NCI-H2081 treated with DMSO at 0.1 percent for 48 hours (cell line): ENCODE data around the gene COL23A1.

ENCODE experiments used
- DNase-seq: peaks from one replicate; lab custom pipeline; 2025; lab: John Stamatoyannopoulos, UW

Gene COL23A1

DNA sequence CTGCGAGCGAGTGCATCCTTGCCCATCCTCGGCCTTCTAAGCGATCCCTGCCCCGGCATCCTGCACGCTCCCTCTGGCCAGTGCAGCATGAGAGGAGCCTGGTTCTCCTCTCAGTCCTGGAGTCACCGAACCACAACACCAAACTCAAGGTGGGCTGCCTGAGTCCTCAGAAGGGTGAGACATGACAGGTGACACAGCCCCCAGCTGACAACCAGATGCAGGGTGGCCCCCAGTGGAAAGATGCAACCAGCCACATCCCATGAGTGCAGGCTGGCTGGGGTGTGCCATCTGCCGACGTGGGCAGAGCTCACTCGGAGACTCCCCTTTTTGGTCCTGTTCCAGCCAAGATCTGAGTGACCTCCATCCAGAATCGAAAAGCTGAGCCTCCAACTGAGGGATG lies 58.4 kb downstream of the COL23A1 start:
- no peak for DNase-seq

- DNase-seq: no peak
Observed at GRCh38 chr5:178530526-178530925, 59.7 kb downstream of the COL23A1 start.

GRCh38 chr5:178529080-178529479 lies 61.1 kb downstream of the COL23A1 start:
- DNase-seq: no peak

GRCh38 chr5:178527458-178528307 lies 62.5 kb downstream of the COL23A1 start:
- no peak for DNase-seq

DNA sequence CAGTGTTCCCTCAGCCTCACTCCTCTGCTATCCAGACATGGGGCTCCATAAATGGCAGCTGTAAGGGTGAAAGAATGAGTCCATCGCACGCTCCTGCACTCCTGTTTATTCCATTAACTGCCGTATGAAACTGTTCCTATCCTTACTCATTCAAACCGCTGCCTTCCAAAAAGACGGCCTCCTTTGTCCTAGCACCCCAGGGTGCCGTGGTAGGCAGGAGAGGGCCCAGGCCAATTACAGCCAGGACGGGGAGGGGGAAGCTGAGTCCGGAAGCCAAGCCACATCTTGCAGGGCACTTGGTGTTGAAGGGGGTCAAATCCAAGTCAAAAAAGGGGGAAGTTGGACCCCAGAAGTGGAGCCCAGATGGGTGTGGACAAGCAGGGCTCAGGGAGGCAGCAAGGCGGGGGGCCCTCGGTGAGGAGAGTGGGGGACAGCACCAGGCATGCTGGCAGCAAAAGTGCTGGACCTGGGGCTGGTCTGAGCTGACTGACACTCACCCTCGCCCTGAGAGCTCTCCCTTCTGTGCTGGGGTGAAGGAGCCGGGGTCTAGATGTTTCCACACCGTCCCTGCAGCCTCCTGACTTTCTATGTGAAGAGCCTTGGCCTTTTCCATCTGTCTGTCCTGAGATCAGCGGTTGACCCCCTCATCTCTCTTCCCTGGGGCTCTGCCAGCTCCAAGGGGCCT lies 63.3 kb downstream of the COL23A1 start:
- no peak for DNase-seq

GRCh38 chr5:178525906-178526732 lies 64.1 kb downstream of the COL23A1 start:
- DNase-seq: no peak

DNA sequence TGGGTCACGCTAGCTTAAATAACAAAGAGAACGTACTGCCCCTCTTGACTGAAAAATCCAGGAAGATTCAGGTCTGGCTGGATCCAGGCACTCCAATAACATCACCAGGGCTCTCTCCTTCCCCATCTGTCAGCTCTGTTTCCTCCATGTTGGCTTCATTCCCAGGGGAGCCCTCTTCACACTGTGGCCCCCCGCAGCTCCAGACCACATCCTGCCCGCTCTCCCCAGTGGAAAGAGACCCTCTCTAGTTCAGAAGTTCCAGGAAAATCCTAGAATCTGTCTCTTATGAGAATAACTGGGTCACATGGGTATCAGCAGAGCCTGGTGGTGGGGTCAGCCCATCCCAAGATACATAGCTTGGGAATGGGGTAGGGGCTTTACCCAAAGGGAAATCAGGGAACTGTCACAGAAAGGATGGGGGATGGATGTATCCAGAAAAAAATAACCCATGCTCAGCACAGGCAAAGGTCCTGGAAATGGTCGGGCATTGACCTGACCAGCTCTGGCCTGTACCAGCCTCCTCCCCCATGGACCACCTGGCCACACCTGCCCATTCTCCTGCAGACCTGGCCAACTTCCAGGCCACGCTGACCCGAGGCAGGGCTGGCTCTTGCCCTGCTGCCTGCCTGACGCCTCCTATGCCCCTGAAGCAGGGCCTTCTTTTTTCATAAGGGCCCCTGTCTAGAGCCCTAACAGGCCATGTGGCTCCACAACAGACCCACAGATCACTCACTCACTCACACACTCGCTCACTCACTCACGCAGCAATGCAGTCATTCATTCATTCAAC lies 65.9 kb downstream of the COL23A1 start:
- DNase-seq: no peak

DNA sequence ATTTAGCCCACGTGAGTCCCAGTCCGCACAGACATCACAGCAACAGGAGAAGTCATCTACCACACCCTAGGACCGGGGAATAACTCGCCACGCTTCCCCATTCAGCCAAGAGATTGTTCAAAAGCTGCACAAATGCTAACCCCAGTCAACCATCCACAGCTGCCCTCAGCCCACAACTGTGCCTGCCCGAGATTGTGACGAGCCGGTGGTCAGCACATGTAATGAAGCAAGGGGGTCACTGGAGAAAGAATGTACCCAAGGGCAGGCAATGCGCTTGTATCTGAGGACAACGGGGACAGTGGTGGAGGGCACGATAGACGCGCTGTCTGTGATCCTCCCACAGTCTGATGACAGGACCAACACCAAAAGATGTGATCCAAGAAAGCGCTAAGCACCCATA lies 67.8 kb downstream of the COL23A1 start:
- DNase-seq: no peak

GRCh38 chr5:178520851-178521250 lies 69.3 kb downstream of the COL23A1 start:
- DNase-seq: no peak

- DNase-seq: no peak
Observed at GRCh38 chr5:178519804-178520203, 70.4 kb downstream of the COL23A1 start.

DNA sequence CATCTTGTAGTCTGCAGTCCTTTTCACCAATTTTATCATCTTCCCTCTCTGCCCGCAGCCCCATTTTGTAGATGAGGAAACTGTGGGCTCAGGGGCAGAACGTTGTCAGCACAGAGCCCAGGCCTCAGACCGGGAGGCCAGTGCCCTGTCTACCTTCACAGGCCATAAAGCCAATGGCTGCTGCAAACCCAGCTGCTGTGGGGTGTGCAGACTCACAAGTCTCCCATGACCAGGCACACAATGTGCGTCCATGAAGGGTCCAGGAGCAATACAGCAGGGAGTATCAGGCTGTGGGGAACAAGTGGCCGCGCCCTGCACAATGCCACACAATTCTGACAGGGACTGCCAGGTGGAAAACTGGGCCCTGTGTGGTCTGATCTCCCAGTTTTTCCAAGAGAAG lies 71.0 kb downstream of the COL23A1 start:
- DNase-seq: no peak

- no peak for DNase-seq
Observed at GRCh38 chr5:178516504-178517235, 73.5 kb downstream of the COL23A1 start.

GRCh38 chr5:178515776-178516503 lies 74.3 kb downstream of the COL23A1 start:
- DNase-seq: no peak

- DNase-seq: no peak
Observed at GRCh38 chr5:178514851-178515418, 75.3 kb downstream of the COL23A1 start.

- DNase-seq: no peak
Observed at GRCh38 chr5:178511172-178511571, 79.0 kb downstream of the COL23A1 start.

- DNase-seq: no peak
Observed at GRCh38 chr5:178509491-178510057, 80.6 kb downstream of the COL23A1 start.

DNA sequence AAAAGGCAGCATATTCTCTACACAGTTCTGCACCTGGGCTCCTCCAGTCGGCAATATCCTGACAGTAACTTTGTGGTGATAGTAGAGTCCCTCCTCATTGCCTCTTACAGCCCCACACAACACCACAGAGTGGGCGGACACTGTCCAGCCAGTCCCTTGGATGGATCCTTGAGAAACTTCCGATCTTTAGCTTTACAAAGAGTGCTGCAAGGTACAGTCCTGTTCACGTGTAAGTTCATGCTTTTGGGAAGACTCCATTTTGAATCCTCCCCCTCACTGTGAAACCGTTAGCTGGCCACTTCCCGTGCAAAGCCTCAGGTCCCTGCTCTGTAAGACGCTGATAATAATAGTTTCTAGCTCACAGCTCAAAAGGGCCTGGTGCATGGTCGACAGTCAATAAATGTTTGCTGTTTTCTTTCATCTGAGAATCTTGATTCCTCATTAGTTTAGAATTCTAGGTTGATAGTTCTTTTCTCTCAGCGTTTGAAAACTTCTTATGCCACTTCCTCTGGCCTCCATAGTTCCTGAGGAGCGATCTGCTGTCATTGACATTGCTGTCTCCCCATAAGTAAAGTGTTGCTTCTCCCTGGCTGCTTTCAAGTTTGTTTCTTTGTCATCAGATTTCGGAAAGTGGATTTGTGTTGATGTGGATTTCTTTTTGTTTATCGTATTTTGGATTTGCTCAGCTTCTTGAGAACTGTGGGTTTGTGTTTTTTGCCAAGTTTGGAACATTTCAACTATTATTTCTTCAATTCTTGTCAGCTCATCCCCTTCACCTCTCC lies 82.9 kb downstream of the COL23A1 start:
- DNase-seq: no peak

DNA sequence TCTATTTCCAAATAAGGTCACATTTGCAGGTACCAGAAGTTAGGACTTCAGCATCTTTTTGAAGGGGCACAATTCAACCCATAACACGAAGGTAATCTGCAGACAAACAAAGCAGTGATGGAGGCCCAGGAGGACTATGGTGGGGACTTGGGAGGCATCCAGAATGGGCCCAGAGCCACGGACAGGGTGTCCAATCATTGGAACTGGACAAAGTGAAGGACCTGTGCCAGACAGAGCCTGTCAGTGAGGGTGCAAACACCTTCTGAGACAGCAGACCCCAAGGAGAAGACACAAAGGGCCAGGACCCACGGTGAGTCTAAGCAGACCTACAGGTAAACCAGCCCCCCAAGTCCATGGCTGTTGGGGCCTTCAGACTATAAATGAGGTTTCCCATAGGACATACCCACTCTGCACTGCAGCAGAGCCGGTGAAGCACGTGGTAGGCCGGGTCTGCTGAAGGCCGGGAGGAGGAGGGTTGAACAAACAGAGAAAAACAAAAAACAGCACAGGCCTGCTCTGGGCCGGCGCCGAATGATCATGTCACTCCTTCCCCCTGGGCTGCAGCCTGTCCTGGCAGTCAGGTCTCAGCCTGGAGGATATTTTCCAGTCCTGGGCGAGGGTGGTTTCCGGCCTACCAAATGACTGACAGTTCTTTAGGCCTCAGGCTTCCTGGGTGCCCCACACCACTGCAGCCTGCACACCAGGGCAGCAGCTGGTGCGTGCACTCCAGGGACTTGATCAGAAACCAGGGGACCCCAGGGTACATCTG lies 84.4 kb downstream of the COL23A1 start:
- no peak for DNase-seq
